ENCODE results near the gene TAF1C. TPM values are rescaled to one million over a fixed set of nuclear protein-coding genes. Genes with fewer than 3 reads are reported as not detected.

The TAF1C gene
- total and polyA plus RNA-seq, 2 of the 8 experiments (the other 6 are each of a cell fraction or from before 2014, with no cell fraction given), result 44.6 to 63.8 TPM

GRCh38 chr16:84229471-84229870 is 42.6 kb upstream of the TAF1C start (continued):
- TF ChIP-seq BCL11A (IDR thresholded peaks at IDR 0.05; ENCODE audit: low read depth in 2 of 2, low read length in 2 of 2) (no peak), SRF (IDR thresholded peaks at IDR 0.05; ENCODE audit: low read depth, low read length) (no peak), NANOG (IDR thresholded peaks at IDR 0.05; ENCODE audit: insufficient read depth, low read depth, low read length, poor library complexity, severe bottlenecking) (no peak), JUND (IDR thresholded peaks at IDR 0.05; ENCODE audit: low read length) (no peak), CREB1 (IDR thresholded peaks at IDR 0.05) (no peak), CTBP2 (IDR thresholded peaks at IDR 0.05; ENCODE audit: borderline replicate concordance, insufficient read depth, insufficient read length, low read length) (no peak), RNF2 (IDR thresholded peaks at IDR 0.05; ENCODE audit: borderline replicate concordance, low read depth, low read length, missing control alignments, poor library complexity, severe bottlenecking) (no peak)
